Activated CD8-positive, alpha-beta memory T cell treated with anti-CD3 and anti-CD28 coated beads, Interleukin-2, amount 50 U/mL, for 24 hours (primary cell): ENCODE measurements around the gene BUD31.
"Not testable (repeated sequence)": the region's sequence is repeated elsewhere in the genome, so short reads cannot be mapped to it uniquely, and the experiment has no call there.

ENCODE experiments used
- DNase-seq: peaks from one replicate; pipeline ENCODE4 v3.0.0-alpha.2; 2020; ENCODE audit errors: extremely low read depth

The BUD31 gene

DNA sequence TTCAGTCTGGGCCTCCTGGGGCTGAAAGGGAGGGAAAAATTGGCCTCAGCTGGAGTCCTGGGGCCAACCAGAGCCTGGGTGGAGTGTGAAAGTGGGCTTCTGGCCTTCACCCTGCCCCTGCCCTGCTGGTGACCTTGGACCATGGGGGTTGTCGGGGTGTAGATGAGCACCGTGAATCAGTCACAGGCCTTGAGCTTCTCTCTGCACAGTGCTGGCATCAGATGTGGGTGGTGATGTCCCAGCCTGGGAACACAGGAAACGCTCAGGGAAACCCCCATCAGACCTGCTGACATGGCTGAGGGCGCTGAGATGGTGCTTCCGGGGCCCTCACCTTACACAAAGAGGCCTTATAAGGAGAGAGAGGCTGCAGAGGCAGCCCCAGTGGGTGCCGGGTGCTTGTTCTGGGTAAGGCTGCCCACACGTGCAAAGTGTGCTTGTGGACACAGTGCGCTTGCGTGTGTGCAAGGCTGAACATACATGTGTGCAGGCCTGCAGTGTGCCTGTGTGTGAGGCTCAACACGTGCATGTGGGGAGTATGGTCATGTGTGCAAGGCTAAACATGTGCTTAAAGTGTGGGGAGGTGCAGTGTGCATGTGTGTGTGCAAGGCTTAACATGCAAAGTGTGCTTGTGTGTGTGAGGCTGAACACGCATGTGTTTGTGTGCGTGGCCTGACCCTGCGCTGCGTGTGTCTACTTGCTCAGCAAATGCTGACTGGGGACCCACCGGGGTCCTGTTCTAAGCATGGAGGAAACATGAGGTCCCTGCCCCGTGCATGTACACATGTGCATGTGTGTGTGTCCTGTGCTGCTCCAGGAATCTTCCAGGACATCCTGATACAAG, 27.7 kb upstream of the BUD31 start:
- peak; percentile 82 for DNase-seq

DNA sequence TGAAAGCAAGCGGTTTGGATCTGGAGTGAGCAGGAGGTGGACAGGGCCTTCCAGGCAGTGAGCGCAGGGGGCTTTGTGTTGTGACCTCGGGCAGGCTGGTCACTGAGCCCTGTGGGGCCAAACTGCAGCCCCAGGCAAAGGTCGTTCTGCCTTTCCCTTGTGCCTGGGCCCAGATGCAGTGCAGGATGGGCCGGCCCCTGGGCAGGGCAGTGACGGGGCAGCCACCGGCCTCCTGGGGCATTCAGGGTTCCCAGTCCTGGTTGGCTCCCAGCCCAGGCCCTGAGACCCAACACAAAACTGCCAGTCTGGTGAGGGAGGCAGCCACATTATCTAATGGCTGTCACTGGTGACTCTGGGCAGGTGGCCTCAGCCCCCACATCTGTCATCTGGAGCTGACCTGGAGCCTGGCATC, 27.1 kb upstream of the BUD31 start:
- DNase-seq, result no peak

- no peak for DNase-seq
Measured at GRCh38 chr7:99383203-99383602, 25.6 kb upstream of the BUD31 start.

DNA sequence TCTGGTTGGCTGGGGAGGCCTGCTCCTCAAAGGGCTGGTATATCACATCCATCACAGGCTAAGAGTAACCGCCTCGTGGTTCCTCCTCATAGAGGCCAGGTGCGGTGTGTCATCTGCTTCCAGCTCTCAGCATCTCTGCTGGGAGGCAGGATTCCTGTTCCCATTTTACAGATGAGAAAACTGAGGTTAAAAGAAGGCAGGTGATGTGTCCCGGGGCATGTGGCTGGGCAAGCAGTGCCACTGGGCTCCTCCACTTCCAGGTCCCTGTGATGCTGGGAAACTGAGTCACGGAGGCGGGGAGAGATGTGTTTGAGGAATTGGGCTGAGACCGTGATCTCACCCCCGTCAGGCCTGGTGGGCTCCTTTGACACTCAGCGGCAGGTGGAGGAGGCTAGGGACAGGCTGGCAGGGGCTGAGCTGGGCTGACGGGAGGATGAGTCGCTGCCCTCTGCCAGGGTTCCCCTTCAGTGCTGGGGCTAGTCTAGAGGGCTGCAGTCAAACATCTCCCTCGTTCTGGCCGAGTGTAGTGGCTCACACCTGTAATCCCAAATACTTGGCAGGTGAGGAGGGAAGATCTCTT, 24.9 kb upstream of the BUD31 start:
- no peak for DNase-seq

- no peak for DNase-seq
Measured at GRCh38 chr7:99384523-99384922, 24.2 kb upstream of the BUD31 start.

DNA sequence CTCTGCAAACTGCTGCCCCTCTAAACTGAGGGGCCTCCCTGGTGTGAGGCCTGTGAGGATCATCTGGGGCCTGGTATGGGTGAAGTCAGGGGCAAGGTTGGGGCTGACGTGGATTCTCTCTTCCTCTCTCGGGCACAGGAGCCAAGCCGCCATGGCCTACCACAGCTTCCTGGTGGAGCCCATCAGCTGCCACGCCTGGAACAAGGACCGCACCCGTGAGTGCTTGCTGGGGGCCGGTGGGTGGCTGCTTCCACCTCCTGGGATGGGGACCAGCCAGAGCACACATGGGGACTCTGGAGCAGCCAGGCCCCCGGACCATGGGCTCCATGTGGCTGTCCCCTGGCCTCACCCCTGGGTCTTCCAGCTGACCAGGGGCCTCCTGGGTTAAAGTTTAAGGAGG, 23.2 kb upstream of the BUD31 start:
- no peak for DNase-seq

DNA sequence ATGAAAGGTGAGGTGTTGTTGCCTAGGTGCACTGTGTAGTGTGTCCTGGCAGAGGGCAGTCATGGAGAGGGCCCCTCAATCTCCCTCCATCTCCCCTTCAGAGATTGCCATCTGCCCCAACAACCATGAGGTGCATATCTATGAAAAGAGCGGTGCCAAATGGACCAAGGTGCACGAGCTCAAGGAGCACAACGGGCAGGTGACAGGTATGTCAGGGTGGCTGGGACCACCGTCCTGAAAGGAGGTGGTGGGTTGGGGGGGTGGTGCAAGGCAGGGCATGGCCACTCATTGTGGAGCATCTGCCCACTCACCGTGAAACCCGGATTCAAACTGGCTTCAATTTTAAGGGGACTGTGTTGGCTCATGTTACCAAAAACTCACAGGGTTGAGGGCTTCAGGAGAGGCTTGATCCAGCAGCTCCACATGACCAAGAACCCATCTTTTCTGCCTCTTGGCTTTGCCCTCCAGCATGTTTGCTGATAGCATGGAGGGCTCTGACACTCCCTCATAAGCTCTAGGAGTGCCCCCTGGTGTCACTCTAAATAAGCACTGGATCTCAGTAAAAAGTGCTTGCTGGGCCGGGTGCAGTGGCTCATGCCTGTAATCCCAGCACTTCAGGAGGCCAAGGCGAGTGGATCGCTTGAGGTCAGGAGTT, 22.1 kb upstream of the BUD31 start:
- DNase-seq, result no peak

- DNase-seq, result not testable (repeated sequence)
Measured at GRCh38 chr7:99387239-99387635, 21.5 kb upstream of the BUD31 start.

DNA sequence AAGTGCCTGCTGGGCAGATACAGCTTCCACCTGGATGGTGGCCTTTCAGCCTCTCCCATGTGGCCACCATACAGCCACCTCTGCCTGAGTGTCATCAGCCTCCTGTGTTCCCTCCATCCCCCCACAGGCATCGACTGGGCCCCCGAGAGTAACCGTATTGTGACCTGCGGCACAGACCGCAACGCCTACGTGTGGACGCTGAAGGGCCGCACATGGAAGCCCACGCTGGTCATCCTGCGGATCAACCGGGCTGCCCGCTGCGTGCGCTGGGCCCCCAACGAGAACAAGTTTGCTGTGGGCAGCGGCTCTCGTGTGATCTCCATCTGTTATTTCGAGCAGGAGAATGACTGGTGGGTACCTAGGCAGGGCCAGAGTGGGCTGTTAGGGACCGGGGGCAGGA, 20.9 kb upstream of the BUD31 start:
- DNase-seq, result no peak

- DNase-seq, result no peak
Measured at GRCh38 chr7:99389772-99390171, 19.0 kb upstream of the BUD31 start.

DNA sequence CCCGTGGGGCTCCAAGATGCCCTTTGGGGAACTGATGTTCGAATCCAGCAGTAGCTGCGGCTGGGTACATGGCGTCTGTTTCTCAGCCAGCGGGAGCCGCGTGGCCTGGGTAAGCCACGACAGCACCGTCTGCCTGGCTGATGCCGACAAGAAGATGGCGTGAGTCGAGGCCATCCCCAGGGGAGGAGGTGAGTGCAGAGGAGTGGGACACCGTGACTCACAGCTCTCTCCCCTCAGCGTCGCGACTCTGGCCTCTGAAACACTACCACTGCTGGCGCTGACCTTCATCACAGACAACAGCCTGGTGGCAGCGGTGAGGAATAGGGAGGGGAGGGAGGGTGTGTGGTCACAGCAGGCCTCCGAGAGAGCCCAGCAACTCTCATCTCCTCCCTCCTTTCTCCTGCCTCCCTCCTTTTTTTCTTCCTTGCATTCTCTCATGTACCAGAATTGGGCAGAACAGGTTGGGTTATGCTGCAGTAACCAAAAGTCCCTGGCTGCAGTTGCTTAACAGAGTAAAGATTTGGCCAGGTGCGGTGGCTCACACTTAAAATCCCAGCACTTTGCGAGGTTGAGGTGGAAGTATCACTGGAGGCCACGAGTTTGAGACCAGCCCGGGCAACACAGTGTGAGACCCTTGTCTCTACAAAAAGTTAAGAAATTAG, 17.7 kb upstream of the BUD31 start:
- DNase-seq, result no peak

- no peak for DNase-seq
Measured at GRCh38 chr7:99392046-99392445, 16.7 kb upstream of the BUD31 start.

- DNase-seq, result no peak
Measured at GRCh38 chr7:99392659-99393354, 16.0 kb upstream of the BUD31 start.

- DNase-seq, result no peak
Measured at GRCh38 chr7:99393355-99394187, 15.2 kb upstream of the BUD31 start.

DNA sequence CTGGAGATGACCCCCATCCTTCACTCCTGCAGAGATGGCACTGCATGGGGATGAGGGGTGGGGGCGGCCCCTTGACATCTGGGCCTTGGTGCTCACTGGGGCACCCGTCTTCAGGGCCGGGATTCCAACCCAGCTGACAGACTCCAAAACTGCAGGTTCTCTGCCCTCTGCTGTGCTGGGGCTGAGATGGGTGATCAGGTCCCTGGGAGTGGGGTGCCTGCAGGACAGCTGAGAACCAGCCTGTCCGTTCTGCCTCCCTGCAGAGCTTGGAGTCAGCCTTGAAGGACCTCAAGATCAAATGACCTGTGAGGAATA, 14.6 kb upstream of the BUD31 start:
- DNase-seq, result no peak

- DNase-seq, result no peak
Measured at GRCh38 chr7:99395616-99396327, 13.0 kb upstream of the BUD31 start.

DNA sequence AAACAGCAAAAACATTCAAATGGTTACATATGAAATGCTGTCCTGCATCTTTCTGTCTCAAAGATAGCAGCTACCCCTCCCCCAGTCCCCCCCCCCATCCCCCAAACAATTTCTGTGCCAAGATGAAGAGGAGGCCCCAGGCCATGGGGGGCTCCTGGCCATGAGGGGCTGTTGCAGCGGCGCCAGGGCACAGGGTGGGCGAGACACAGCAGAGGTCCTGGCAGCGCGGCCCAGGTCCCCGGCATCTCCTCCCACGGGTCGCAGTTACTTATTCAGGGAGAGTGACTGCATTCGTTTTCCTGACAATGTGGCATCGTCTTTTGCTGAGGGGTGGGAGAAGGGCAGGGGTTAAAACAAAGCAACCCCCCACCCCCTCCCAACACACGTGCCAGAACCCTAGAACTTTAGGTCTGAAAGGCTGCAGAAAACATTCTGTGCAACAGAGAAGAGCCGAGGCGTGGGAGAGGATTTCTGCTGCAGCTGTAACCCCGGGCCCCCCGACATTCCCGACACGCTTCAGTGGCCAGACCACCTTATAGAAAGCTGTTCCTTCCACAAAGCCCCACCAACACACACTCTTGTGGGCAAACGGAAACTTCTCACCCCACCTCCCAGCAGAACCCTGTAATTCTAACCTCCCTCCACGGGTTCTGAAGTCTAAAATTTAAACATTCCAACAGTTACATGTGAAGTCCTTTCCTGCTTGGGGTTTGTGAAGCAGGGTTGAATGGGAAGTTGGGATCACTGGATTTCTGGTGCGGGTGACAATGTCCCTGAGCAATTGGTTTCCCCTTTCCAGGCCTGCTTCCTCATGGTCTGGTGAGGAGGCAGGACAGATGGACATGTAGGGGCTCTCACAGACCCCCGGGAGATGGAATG, 12.1 kb upstream of the BUD31 start:
- DNase-seq, result no peak

DNA sequence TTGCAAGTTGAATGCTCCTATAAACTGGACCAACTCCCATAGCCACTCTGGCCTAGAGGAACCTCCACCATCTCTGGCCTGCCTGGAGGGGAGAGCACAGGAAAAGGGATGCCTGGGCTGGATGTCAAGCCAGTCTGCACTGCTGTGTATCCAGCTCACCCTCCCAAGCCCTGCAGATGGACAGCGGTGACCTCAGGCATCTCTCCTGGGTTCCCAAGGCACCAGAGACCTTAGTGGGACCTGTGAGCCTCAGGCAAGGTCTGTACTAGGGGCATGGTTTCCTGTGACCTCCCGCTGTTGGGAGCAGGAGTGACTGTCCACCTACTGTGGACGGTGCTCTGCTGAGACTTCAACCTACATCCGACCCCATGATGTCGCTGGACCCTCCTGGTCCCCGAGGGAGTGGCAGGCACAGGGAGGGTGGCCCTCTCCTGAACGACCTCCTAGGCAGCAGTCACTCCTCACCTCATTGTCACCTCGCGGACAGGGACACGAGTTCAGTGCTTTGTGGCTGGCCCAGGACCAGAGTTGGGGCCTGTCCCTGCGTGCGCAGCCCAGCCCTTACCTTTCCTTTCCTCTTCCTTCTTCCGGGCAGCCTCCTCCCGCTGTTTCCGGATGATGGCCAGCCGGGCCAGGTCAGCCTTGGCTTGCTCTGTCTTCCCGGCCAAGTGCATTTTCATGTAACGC, 11.3 kb upstream of the BUD31 start:
- DNase-seq, result no peak

DNA sequence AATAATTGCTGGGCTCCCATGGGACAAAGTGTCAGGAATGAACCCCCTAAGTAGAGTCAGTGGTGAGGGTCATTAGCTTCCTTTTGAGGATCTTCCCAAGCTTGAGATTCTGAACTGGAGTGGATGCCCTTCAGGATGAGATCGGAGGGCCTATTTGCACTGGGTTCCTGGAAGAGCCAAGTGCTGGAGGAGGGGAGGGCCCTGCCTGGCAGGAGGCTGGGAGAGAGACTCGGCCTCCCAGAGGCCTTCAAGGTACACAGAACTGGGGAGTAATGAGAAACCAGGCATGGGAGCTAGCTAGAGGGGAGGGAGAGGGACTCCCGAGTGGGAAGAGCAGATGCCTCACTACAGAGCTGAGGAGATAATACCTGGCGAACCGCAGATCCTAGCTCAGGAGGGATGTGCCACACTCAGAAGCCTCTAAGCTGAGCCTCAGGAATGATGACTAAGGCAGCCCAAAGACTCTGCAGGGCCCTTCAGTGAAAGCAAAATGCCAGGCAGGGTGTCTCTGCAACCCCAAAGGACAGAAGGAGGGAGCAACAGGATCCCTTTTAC, 9.8 kb upstream of the BUD31 start:
- no peak for DNase-seq
